ENCODE measurements around the gene ADCY7. TPM values are rescaled to one million over a fixed set of nuclear protein-coding genes. Genes with fewer than 3 reads are reported as not detected.

ADCY7 gene
- total RNA-seq, 2 donors from 2014 or later = 187 to 203 TPM

DNA sequence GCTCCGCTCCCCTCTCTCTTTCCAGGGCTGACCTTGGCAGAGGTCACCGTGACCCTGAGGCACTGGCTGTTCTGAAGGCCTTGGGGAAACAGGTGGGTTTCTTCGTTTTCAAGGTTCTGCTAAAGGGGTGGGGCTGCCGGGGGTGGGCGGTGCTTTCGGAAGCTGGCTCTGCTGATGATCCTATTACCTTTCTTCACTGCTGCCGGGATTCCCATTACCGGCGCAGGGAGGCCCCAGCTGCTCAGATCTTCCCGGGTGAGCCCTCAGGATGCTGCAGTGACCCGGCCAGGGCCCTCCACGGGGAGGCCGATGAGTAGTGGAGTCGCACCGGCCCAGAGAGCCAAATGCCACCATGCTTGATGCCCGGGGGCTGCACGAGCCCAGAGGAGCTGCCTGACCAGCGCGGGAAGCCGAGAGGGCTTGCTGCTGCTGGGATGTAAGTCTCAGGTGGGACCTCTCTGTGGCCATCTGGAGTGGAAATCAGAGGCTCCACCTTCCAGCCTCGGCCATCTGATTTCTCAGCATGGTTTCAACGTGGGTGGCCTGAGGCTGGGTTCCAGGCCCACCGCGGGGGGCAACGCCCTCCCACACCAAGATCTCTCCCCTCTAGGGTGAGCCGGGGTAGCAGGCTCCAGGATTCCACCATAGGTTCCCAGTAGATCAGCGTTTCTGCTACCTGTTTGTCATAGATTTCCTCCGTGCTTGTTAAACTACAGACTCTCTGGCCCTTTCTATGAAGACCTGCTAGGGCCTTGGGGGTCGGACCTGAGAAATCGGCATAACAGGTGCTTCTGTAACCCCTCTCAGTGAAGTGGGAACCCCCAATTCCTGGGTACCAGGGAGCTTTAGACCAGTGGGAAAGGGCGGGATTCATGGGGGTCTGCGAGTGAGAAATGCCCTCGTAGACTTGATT, 21.6 kb upstream of the ADCY7 start:
- Mint-ChIP-seq H3K36me3 (ENCODE audit: low read depth) (no peaks in the 10 kb centered on the region), H3K4me3 (peak overlapping the region; percentile 87), H3K27me3 (no peaks in the 10 kb centered on the region), H3K4me1 (peaks cover 24% of the 10 kb centered on the region), H3K27ac (peak overlapping the region; percentile 37)
- ATAC-seq (no peak), DNase-seq (no peak)
- no peaks in the 10 kb centered on the region for H3K9me3 ChIP-seq (ENCODE audit: control insufficient read depth, low read length, poor library complexity, severe bottlenecking)

DNA sequence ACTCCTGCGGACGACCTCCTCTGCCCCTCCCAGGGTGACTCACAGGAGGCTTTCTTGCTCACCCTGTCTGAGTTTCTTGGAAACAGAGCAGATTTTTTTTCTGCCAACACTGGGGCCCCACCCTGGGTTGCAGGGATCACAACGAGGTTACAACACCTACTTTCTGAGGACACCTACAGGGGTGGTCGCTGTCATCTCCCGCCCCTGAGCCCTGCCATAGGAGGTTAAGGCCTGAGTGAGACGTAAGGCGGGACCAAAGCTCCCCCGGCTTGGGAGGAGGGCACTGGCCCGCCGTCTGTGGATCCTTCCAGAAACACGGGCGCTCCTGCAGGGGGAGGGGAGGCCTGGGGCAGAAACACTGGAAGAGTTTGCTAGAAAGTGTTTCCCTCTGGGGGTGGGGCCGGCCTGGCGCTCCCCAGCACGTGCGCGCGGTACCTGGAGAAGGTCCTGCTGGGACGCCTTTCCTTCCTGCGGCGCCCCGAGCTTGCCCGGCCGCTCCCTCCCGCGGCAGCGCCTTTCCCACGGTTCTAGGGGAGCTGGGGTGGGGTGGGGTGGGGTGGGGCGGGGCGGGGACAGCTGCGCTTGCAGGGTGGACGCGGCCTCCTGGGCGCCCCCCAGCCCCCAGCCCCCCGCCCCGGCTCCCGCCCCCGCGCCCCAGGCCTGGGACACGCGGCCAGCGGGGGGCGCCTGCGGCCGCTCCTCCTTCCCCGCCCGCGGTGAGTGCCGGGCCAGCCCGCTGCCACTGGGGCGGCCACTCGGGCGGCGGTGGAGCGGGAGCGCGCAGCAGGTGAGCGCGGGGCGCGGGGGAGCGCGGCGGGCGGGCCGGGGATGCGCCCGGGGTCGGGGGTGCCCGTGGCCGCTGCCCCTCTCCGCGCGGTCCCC, 20.7 kb upstream of the ADCY7 start:
- Mint-ChIP-seq H3K4me1 (peaks cover 21% of the 10 kb centered on the region), H3K27ac (peak overlapping the region; percentile 37), H3K36me3 (ENCODE audit: low read depth) (no peaks in the 10 kb centered on the region), H3K27me3 (no peaks in the 10 kb centered on the region), H3K4me3 (peak overlapping the region; percentile 87)
- DNase-seq = peak in 2 of 3 donors; percentile 32 to 46
- peak; percentile 78 for ATAC-seq
- no peaks in the 10 kb centered on the region for H3K9me3 ChIP-seq (ENCODE audit: control insufficient read depth, low read length, poor library complexity, severe bottlenecking)

DNA sequence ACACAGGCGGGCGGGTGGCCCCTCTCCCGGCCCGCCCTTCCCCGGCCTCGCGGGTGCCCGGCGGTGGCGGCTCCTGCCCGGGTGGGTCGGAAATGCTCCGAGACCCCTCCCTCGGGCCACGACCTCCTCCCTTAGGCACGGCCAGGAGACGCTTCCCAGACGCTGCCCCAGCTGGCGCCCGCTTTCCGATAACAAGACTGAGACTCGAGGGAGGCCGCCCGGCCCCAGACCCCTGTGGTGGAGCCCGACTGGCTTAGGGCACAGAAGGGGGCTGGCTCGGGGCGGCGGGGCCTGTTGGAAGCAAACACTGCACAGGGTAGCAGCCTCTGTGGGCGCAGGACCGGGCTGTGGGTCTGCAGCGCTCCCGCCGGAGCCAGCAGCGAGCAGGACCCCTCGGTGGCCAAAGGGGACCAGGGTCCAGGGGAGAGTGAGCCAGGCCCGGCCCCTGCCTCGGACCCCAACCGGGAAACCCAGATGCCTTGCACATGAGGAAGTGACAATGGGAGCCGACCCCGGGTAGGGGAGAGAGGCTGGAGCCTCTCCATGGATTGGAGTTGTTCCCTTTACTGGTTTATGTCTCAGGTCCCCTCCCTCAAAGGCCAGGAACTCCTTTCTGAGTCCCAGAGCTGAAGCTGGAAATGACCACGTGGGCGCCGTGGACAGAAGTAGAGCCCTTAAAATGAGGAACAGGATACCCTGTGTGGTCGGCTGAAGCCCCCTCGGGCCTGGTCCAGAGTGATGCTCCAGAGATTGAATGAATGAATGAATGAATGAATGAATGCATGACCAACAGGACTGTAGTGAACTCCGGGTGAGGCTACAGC, 19.8 kb upstream of the ADCY7 start:
- Mint-ChIP-seq H3K27ac (no peak overlapping the region), H3K27me3 (no peaks in the 10 kb centered on the region), H3K4me1 (peaks cover 17% of the 10 kb centered on the region), H3K4me3 (peak overlapping the region; percentile 85), H3K36me3 (ENCODE audit: low read depth) (no peaks in the 10 kb centered on the region)
- DNase-seq (no peak), ATAC-seq (peak; percentile 38)
- no peaks in the 10 kb centered on the region for H3K9me3 ChIP-seq (ENCODE audit: control insufficient read depth, low read length, poor library complexity, severe bottlenecking)

DNA sequence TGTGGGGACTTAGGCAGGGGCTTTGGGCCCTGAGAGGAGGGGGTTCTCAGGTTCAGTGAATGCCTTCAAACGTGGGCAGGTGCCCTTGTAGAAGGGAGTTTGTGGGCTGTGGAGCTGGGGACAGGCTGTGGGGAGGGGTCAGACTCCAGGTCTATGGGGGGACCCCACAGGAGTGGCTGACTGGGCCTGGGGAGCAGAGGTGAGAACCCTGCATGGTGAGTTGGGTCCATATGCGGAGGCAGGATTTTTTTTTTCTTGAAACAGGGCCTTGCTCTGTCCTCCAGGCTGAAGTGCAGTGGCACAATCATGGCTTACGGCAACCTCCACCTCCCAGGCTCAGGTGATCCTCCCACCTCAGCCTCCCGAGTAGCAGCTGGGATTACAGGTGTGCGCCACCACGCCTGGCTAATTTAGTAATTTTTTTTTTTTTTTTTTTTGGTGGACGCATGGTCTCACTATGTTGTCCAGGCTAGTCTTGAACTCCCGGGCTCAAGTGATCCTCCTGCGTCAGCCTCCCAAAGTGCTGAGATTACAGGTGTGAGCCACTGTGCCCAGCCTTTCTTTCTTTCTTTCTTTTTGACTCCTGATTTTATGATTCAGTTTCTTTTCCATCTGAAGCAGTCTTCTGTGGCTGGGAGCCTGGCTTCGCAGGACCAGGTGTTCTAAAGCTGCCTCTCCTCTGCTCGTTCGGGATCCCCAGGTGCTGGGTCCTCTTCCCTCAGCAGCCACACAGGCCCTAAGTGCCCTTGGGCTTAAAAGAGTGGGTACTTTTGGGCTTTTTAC, 19.0 kb upstream of the ADCY7 start:
- H3K36me3 Mint-ChIP-seq (ENCODE audit: low read depth) = no peaks in the 10 kb centered on the region
- peak overlapping the region; percentile 85 for H3K4me3 Mint-ChIP-seq
- no peaks in the 10 kb centered on the region for H3K27me3 Mint-ChIP-seq
- no peak for DNase-seq
- no peaks in the 10 kb centered on the region for H3K9me3 ChIP-seq (ENCODE audit: control insufficient read depth, low read length, poor library complexity, severe bottlenecking)
- no peak overlapping the region for H3K27ac Mint-ChIP-seq
- peaks cover 17% of the 10 kb centered on the region for H3K4me1 Mint-ChIP-seq
- no peak for ATAC-seq

DNA sequence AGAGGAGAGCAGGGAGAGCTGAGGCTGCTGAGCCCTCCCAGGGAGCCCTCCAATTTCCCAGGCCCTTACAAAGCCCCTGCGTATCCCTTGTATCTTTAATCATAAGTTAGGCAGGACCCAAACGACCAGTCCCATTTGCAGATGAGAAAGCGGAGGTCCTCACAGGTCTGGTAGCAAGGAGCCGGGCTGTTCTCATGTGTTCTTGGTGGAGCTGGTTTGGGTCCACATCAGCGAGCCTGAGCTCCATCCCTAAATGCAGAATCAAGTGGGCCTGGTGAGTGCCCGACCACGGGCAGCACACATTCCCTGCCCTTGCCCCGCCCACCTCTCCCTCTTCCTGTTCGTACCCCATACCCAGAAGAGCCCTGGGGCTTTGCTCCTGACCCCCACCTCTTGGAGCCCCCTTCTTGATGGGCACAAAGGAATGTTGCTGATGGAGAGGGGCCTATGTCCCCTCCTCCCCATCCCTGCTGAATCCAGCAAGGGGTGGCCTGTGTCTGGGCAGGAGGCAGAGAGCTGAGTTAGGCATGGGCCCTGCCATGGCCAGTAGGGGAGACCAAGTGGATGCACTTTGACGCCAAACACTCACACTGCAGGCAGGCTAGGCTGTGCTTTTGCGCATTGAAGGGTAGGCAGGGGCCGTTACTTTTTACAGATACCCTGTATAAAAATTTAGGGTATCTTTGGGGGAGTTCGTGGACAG, 18.3 kb upstream of the ADCY7 start:
- no peak for DNase-seq
- Mint-ChIP-seq H3K36me3 (ENCODE audit: low read depth) (no peaks in the 10 kb centered on the region), H3K4me3 (peak overlapping the region; percentile 75), H3K27me3 (no peaks in the 10 kb centered on the region), H3K4me1 (peaks cover 17% of the 10 kb centered on the region), H3K27ac (no peak overlapping the region)
- no peak for ATAC-seq
- H3K9me3 ChIP-seq (ENCODE audit: control insufficient read depth, low read length, poor library complexity, severe bottlenecking) = no peaks in the 10 kb centered on the region

DNA sequence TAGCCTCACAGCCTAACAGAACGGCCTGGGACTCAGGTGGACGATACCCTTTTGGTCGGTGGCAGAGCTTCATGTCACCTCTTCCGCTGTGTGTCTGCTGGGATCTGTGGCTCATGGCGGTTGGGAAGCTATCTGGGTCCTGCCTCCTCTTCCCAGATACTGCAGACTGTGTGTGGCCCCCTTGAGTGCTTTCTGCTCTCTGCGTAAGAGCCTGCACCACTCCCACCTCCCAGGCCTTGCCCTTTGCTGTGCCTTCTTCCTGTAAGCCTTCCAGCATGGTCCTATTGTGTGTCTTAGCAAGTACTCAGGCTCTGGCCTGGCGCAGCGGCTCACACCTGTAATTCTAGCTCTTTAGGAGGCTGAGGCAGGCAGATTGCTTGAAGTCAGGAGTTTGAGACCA, 17.5 kb upstream of the ADCY7 start:
- H3K27me3 Mint-ChIP-seq = no peaks in the 10 kb centered on the region
- ATAC-seq (no peak), DNase-seq (no peak)
- no peaks in the 10 kb centered on the region for H3K36me3 Mint-ChIP-seq (ENCODE audit: low read depth)
- H3K27ac Mint-ChIP-seq = peak overlapping the region; percentile 24
- H3K4me1 Mint-ChIP-seq = peaks cover 17% of the 10 kb centered on the region
- H3K4me3 Mint-ChIP-seq = no peak overlapping the region
- no peaks in the 10 kb centered on the region for H3K9me3 ChIP-seq (ENCODE audit: control insufficient read depth, low read length, poor library complexity, severe bottlenecking)

DNA sequence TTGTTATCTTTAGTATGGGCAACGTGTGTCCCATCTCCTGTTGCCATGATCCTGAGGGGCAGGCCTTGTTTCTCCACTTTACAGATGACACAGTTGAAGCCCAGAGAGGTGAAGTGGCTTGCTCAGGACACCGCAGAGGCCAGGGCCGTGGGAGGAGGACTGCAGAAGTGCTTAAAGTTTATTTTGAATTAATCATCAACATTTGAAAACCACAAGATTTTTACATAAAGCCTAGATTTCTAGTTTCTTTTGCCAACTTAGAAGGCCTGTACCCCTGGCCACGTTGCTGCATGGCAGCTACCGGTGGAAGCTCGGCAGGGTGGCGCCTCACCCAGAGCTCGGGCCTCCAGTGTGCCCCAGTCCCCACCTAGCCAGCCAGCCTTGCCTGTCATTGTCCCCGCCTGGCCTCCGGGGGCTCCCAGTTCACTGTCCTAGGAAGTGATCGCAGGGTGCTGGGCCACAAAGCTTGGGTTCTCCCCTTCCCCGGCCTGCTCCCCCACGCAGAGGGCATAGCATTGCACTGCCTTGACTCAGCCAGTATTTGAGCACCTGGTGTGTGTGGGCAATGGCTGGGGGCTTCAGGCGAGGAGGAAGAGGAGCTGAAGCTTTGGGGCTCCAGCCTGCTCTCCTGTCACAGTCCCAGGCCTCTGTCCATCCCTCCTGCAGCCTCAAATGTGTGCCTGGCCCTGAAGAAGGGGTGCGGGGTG, 14.8 kb upstream of the ADCY7 start:
- Mint-ChIP-seq H3K27ac (no peak overlapping the region), H3K4me1 (peaks cover 13% of the 10 kb centered on the region), H3K4me3 (no peak overlapping the region), H3K27me3 (no peaks in the 10 kb centered on the region), H3K36me3 (ENCODE audit: low read depth) (no peaks in the 10 kb centered on the region)
- DNase-seq (no peak), ATAC-seq (no peak)
- H3K9me3 ChIP-seq (ENCODE audit: control insufficient read depth, low read length, poor library complexity, severe bottlenecking) = no peaks in the 10 kb centered on the region

DNA sequence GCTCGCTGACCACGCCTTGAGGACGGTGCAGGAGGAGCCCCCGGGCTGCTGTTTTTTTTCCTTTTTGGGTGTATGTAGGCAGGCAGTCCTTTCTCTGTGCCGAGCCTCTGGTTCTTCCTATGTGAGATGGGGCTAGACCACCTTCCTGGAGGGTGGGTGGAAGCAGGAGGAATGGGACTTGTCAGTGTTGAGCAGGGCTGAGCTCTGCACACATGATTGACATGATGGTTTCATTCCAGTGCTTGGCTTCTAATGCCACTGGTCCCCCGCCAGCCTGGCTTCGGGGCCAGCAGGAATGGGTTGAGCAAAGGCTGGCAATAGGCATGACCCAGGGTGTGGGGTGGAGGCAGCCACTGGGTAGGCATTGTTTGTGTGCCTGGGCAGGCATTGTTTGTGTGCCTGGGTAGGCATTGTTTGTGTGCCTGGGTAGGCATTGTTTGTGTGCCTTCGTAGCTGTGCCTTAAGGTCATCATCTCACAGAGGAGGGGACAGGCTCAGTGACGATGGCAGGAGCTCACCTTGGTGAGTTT, 14.2 kb upstream of the ADCY7 start:
- no peak for DNase-seq
- no peaks in the 10 kb centered on the region for H3K36me3 Mint-ChIP-seq (ENCODE audit: low read depth)
- no peaks in the 10 kb centered on the region for H3K9me3 ChIP-seq (ENCODE audit: control insufficient read depth, low read length, poor library complexity, severe bottlenecking)
- H3K27ac Mint-ChIP-seq = no peak overlapping the region
- H3K4me3 Mint-ChIP-seq = no peak overlapping the region
- H3K4me1 Mint-ChIP-seq = peaks cover 12% of the 10 kb centered on the region
- no peak for ATAC-seq
- H3K27me3 Mint-ChIP-seq = no peaks in the 10 kb centered on the region

DNA sequence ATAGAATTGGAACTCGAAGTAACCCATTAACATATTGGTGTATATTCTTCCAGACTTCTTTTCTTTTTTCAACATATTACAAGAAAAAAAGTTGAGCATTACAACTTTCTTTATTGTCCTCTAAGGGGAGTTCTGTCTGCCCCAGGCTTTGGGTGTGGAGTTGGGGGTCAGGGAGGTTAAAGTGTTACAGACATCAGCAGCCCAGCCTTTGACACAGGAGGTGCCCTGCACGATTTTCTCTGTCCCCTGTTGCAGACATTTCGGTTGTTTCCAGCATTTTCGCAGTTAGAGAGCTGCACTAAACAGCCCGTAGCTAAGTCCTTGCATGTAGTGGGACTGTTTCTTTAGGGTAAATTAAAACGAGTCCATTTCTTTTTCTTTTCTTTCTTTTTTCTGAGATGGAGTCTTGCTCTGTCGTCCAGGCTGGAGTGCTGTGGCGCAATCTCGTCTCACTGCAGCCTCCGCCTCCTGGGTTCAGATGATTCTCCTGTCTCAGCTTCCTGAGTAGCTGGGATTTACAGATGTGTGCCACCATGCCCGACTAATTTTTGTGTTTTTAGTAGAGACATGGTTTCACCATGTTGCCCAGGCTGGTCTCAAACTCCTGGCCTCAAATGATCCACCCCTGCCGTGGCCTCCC, 13.4 kb upstream of the ADCY7 start:
- no peaks in the 10 kb centered on the region for H3K9me3 ChIP-seq (ENCODE audit: control insufficient read depth, low read length, poor library complexity, severe bottlenecking)
- Mint-ChIP-seq H3K27ac (peak overlapping the region; percentile 37), H3K4me3 (no peak overlapping the region), H3K4me1 (peaks cover 7% of the 10 kb centered on the region), H3K27me3 (no peaks in the 10 kb centered on the region), H3K36me3 (ENCODE audit: low read depth) (no peaks in the 10 kb centered on the region)
- DNase-seq = no peak
- ATAC-seq = no peak

DNA sequence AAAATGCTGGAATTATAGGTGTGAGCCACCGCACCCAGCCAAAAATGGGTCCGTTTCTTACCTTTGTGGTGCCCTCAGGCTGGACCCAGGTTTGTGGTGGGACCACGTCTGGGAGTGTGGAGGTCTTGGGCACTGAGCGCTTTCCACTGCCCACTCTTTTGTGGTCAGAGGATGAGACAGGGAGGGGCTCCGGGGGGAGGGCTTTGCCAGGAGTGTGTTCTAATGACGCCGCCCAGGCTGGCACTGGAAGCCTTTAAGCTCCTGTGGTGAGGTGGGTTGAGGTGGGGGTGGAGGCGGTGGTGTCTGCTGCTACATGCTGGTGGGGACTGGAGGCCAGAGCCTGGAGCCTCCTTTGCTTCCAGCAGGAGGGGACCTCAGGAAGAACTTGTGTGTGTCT, 12.8 kb upstream of the ADCY7 start:
- Mint-ChIP-seq H3K27ac (peak overlapping the region; percentile 61), H3K36me3 (ENCODE audit: low read depth) (no peaks in the 10 kb centered on the region), H3K4me3 (no peak overlapping the region), H3K4me1 (peaks cover 4% of the 10 kb centered on the region), H3K27me3 (no peaks in the 10 kb centered on the region)
- DNase-seq (no peak), ATAC-seq (no peak)
- H3K9me3 ChIP-seq (ENCODE audit: control insufficient read depth, low read length, poor library complexity, severe bottlenecking) = no peaks in the 10 kb centered on the region

DNA sequence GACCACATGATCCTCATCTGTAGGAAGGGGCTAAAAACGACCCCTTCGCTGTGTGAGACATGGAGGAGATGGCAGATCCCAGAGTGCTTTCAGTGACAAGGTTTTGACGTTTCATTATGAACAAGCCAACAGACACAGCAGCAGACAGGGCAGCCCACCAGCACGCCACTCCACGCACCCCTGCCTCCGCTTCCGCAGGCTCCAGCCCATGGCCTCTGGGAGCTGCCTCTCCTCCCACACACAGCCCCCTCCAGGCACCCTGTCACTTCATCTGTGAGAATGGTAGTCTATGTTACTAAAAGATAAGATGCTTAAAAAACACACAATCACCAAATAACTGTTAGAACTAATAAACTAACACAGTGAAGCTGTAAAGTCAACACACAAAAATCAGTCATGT, 12.3 kb upstream of the ADCY7 start:
- H3K4me3 Mint-ChIP-seq = no peak overlapping the region

More for the DNA sequence above, 12.3 kb upstream of the ADCY7 start:
- Mint-ChIP-seq H3K27ac (peak overlapping the region; percentile 61), H3K36me3 (ENCODE audit: low read depth) (no peaks in the 10 kb centered on the region), H3K4me1 (peaks cover 4% of the 10 kb centered on the region), H3K27me3 (no peaks in the 10 kb centered on the region)
- no peaks in the 10 kb centered on the region for H3K9me3 ChIP-seq (ENCODE audit: control insufficient read depth, low read length, poor library complexity, severe bottlenecking)
- ATAC-seq (no peak), DNase-seq (no peak)
